Activated naive CD8-positive, alpha-beta T cell treated with anti-CD3 and anti-CD28 coated beads, Interleukin-2, amount 10 ng/mL, durations not matched to agents 7 days and 5 days (primary cell): ENCODE results near the gene AGMO. TPM values are rescaled to one million over a fixed set of nuclear protein-coding genes. Genes with fewer than 3 reads are reported as not detected.

ENCODE experiments used
- ATAC-seq: fragments of 150-1000 bp; cut with Tn5 transposase; one replicate; pipeline ENCODE4 v1.10.0; 2021; ENCODE audit warnings: low read depth, moderate library complexity
- POLR2A ChIA-PET: fragments of 350-600 bp; sonication (Branson Sonifier 250); formaldehyde crosslinking; loops from one replicate; lab custom pipeline; 2021; ENCODE audit warnings: antibody characterized with exemption; lab: Charles Lee
- DNase-seq: peaks from one replicate; pipeline ENCODE4 v3.0.0; 2021
- H3K27ac Mint-ChIP-seq: one replicate; pipeline ENCODE4 v1.8.0; 2022; ENCODE audit warnings: mild to moderate bottlenecking, mixed read lengths
- H3K27me3 Mint-ChIP-seq: one replicate; pipeline ENCODE4 v1.8.0; 2022; ENCODE audit warnings: mild to moderate bottlenecking, moderate library complexity, mixed read lengths
- H3K36me3 Mint-ChIP-seq: one replicate; pipeline ENCODE4 v1.8.0; 2021; ENCODE audit warnings: mild to moderate bottlenecking, mixed read lengths
- H3K4me1 Mint-ChIP-seq: one replicate; pipeline ENCODE4 v1.8.0; 2021; ENCODE audit warnings: mixed read lengths
- H3K4me3 Mint-ChIP-seq: one replicate; pipeline ENCODE4 v1.8.0; 2022; ENCODE audit warnings: mild to moderate bottlenecking, moderate library complexity, mixed read lengths
- H3K9me3 Mint-ChIP-seq: one replicate; pipeline ENCODE4 v1.8.0; 2021; ENCODE audit warnings: mixed read lengths
- total RNA-seq, 2 experiments: library from RNA; stranded (reverse); gene quantifications; one replicate each; pipeline ENCODE4 v1.2.3, GENCODE V29; 2021

The AGMO gene
- total RNA-seq, 2 experiments from 2014 or later, result not detected

- H3K27me3 Mint-ChIP-seq, result no peaks in the 10 kb centered on the region
- H3K27ac Mint-ChIP-seq, result no peak overlapping the region
- no peaks in the 10 kb centered on the region for H3K4me1 Mint-ChIP-seq
- ATAC-seq, result no peak
- H3K4me3 Mint-ChIP-seq, result no peak overlapping the region
- H3K36me3 Mint-ChIP-seq, result no peaks in the 10 kb centered on the region
- DNase-seq, result no peak
- peaks cover 4% of the 10 kb centered on the region for H3K9me3 Mint-ChIP-seq
- POLR2A ChIA-PET, result no interaction called here
These were observed 193.2 kb downstream of the AGMO start for GRCh38 chr7:15368653-15369052.

- ATAC-seq (no peak), DNase-seq (no peak)
- POLR2A ChIA-PET, result no interaction called here
- no peaks in the 10 kb centered on the region for H3K27me3 Mint-ChIP-seq
- H3K36me3 Mint-ChIP-seq, result no peaks in the 10 kb centered on the region
- no peak overlapping the region for H3K4me3 Mint-ChIP-seq
- H3K9me3 Mint-ChIP-seq, result peaks cover 5% of the 10 kb centered on the region
- no peaks in the 10 kb centered on the region for H3K4me1 Mint-ChIP-seq
- no peak overlapping the region for H3K27ac Mint-ChIP-seq
These were observed 193.9 kb downstream of the AGMO start for GRCh38 chr7:15367897-15368296.

DNA sequence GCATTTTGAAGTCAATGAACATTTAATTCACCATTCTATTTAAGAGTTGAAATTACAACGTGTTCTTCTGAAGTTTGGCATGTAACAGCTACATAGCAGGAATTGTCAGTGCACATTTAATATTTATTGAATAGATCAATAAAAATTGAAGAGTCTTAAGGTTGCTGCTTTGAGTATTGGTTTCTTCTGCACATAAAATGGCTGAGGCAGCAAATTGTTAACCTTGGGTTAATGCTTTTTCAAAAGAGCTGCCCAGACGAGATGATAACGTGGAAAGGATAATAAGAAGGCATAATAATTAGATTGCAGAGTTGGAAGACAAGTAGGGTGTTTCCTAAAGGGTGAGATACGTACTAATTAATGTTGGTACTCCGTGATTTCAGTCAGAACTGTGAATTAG lies 203.7 kb downstream of the AGMO start:
- Mint-ChIP-seq H3K27me3 (no peaks in the 10 kb centered on the region), H3K36me3 (no peaks in the 10 kb centered on the region), H3K4me1 (no peaks in the 10 kb centered on the region), H3K27ac (no peak overlapping the region), H3K9me3 (no peaks in the 10 kb centered on the region), H3K4me3 (no peak overlapping the region)
- POLR2A ChIA-PET, result no interaction called here
- no peak for DNase-seq
- no peak for ATAC-seq

GRCh38 chr7:15352421-15353206 lies 209.2 kb downstream of the AGMO start:
- Mint-ChIP-seq H3K27ac (no peak overlapping the region), H3K4me3 (no peak overlapping the region), H3K36me3 (no peaks in the 10 kb centered on the region), H3K4me1 (no peaks in the 10 kb centered on the region), H3K9me3 (no peaks in the 10 kb centered on the region), H3K27me3 (no peaks in the 10 kb centered on the region)
- ATAC-seq, result no peak
- DNase-seq, result no peak
- POLR2A ChIA-PET, result no interaction called here

- no peak overlapping the region for H3K4me3 Mint-ChIP-seq
- POLR2A ChIA-PET, result no interaction called here
- H3K9me3 Mint-ChIP-seq, result no peaks in the 10 kb centered on the region
- no peak for ATAC-seq
- H3K27me3 Mint-ChIP-seq, result no peaks in the 10 kb centered on the region
- H3K4me1 Mint-ChIP-seq, result no peaks in the 10 kb centered on the region
- DNase-seq, result no peak
- H3K36me3 Mint-ChIP-seq, result no peaks in the 10 kb centered on the region
- no peak overlapping the region for H3K27ac Mint-ChIP-seq
These were observed 216.6 kb downstream of the AGMO start for GRCh38 chr7:15345216-15345615.

DNA sequence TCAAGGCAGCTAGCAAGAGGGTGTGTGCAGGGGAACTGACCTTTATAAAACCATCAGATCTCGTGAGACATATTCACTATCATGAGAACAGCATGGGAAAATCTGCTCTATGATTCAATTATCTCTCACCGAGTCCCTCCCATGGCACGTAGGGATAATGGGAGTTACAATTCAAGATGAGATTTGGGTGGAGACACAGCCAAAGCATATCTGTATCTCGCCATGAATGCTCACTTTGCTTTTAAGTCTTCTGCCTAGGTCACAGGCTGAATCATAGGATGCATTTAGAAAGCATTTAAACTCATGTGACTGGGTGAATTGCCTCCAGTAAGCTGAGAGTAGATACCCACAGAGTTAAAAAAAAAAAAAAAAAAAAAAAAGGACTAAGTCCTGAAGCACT lies 220.0 kb downstream of the AGMO start:
- POLR2A ChIA-PET, result no interaction called here
- Mint-ChIP-seq H3K27me3 (no peaks in the 10 kb centered on the region), H3K9me3 (no peaks in the 10 kb centered on the region), H3K27ac (no peak overlapping the region), H3K36me3 (no peaks in the 10 kb centered on the region), H3K4me3 (no peak overlapping the region), H3K4me1 (no peaks in the 10 kb centered on the region)
- DNase-seq, result no peak
- ATAC-seq, result no peak

DNA sequence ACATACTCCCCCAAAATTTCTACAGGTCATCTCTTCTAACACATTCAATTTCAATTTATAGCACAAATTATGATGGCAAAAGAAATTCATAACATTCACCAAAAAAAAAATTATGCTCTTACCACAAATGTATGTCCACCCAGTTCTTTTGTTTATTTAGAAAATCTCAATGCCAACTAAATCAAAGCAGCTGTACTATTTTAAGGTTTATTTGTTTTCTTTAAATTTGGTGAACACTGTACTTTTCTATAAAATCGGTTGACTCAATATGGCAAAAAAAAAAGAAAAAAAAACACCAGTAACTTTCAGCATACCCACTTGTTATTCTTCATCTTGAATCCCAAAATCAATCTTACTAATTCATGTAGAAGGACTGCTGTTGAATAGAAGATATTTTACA lies 225.7 kb downstream of the AGMO start:
- H3K27me3 Mint-ChIP-seq, result no peaks in the 10 kb centered on the region
- POLR2A ChIA-PET, result no interaction called here
- no peak overlapping the region for H3K4me3 Mint-ChIP-seq
- ATAC-seq (no peak), DNase-seq (no peak)
- no peak overlapping the region for H3K27ac Mint-ChIP-seq
- no peaks in the 10 kb centered on the region for H3K36me3 Mint-ChIP-seq
- no peaks in the 10 kb centered on the region for H3K9me3 Mint-ChIP-seq
- no peaks in the 10 kb centered on the region for H3K4me1 Mint-ChIP-seq

DNA sequence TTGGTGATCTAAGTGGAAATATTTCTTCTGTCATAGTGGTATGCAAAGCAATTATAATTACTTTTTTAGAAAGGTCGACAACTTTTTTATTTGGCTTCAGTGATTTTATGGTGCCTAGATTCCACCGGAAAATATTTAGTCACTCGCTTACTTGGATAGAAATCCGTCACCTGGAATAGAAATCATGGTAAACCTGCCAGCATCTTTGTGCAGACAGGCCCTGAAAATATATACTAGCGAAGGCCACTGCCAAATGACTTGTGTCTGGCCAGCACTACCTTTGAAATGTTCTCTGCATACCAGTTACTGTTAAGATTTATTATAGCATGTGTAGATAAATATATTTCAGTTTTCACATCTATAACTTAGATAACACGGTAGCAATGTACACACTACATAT lies 226.4 kb downstream of the AGMO start:
- no peak overlapping the region for H3K4me3 Mint-ChIP-seq
- H3K9me3 Mint-ChIP-seq, result no peaks in the 10 kb centered on the region
- H3K27me3 Mint-ChIP-seq, result no peaks in the 10 kb centered on the region
- no peak overlapping the region for H3K27ac Mint-ChIP-seq
- DNase-seq (no peak), ATAC-seq (no peak)
- POLR2A ChIA-PET, result no interaction called here
- H3K36me3 Mint-ChIP-seq, result no peaks in the 10 kb centered on the region
- no peaks in the 10 kb centered on the region for H3K4me1 Mint-ChIP-seq

GRCh38 chr7:15334536-15335263 lies 227.1 kb downstream of the AGMO start:
- Mint-ChIP-seq H3K4me3 (no peak overlapping the region), H3K4me1 (no peaks in the 10 kb centered on the region), H3K27me3 (no peaks in the 10 kb centered on the region), H3K9me3 (no peaks in the 10 kb centered on the region), H3K27ac (no peak overlapping the region), H3K36me3 (no peaks in the 10 kb centered on the region)
- no peak for ATAC-seq
- no peak for DNase-seq
- POLR2A ChIA-PET, result no interaction called here

- POLR2A ChIA-PET, result no interaction called here
- H3K27ac Mint-ChIP-seq, result no peak overlapping the region
These were observed 228.9 kb downstream of the AGMO start for GRCh38 chr7:15332956-15333355.

DNA sequence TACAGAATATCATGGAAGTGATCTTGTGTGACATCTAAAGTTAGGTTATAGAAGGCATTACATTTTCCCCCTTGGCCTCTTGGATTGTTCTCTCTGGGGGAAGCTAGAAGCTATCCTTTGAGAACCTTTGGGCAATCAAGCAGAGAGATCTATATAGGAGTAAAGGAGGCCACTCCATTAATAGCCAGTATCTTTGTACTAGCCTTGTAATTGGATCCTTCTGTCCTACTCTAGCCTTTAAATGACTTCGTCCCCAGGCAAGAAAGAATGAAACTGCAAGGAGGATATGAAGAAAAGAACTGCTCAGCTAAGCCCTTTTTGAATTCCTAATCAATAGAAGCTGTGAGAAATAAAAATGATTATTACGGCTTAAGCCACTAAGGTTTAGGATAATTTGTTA lies 230.9 kb downstream of the AGMO start:
- H3K27ac Mint-ChIP-seq, result no peak overlapping the region
- no peaks in the 10 kb centered on the region for H3K36me3 Mint-ChIP-seq
- H3K27me3 Mint-ChIP-seq, result no peaks in the 10 kb centered on the region
- DNase-seq (no peak), ATAC-seq (no peak)
- H3K4me1 Mint-ChIP-seq, result no peaks in the 10 kb centered on the region
- no peaks in the 10 kb centered on the region for H3K9me3 Mint-ChIP-seq
- H3K4me3 Mint-ChIP-seq, result no peak overlapping the region
- POLR2A ChIA-PET, result no interaction called here

More at GRCh38 chr7:15332956-15333355, 228.9 kb downstream of the AGMO start:
- ATAC-seq (no peak), DNase-seq (no peak)
- Mint-ChIP-seq H3K4me3 (no peak overlapping the region), H3K27me3 (no peaks in the 10 kb centered on the region), H3K4me1 (no peaks in the 10 kb centered on the region), H3K9me3 (no peaks in the 10 kb centered on the region), H3K36me3 (no peaks in the 10 kb centered on the region)

DNA sequence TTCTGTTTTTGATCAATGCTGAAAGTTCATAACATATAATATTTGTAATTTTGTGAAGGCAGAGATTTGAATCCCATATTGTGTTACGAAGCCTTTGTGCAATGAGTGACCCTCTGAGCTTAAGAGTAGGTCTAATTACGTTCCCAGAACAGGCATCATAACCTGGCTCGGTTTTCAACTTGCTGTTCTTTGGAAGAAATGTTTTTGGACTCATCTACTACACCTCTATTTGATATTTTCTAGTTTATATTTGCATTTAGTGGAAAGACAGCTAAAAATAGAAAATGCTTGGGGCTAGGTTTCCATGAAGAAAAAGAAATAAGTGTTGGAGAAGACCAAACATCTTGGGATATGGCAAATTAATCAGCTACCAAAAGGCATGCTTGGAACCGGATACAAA lies 234.8 kb downstream of the AGMO start:
- H3K9me3 Mint-ChIP-seq, result no peaks in the 10 kb centered on the region
- H3K27ac Mint-ChIP-seq, result no peak overlapping the region
- ATAC-seq (no peak), DNase-seq (no peak)
- H3K4me1 Mint-ChIP-seq, result no peaks in the 10 kb centered on the region
- H3K27me3 Mint-ChIP-seq, result no peaks in the 10 kb centered on the region
- H3K4me3 Mint-ChIP-seq, result no peak overlapping the region
- POLR2A ChIA-PET, result no interaction called here
- H3K36me3 Mint-ChIP-seq, result no peaks in the 10 kb centered on the region

- Mint-ChIP-seq H3K9me3 (no peaks in the 10 kb centered on the region), H3K4me1 (no peaks in the 10 kb centered on the region), H3K27ac (no peak overlapping the region), H3K36me3 (no peaks in the 10 kb centered on the region), H3K27me3 (no peaks in the 10 kb centered on the region), H3K4me3 (no peak overlapping the region)
- POLR2A ChIA-PET, result no interaction called here
- ATAC-seq (no peak), DNase-seq (no peak)
These were observed 235.7 kb downstream of the AGMO start for GRCh38 chr7:15326044-15326644.

DNA sequence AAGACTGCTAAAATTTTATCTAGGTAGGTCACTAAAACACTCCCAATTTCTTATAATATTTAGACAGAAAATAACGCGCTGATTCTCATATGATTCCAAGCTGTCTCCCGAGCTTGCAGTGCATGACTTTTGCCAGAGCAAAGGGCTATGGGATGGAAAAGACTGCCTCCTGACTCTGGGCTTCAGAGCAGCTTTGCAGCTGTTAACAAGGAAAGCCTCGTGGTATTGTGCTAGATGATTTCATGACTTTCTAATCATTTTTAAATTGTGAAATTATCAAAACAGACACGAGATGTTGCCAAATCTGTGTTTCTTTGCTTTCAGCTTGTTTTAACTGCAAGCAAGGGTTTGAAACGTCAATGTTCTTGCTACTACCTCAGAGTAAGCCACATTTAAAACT lies 238.3 kb downstream of the AGMO start:
- Mint-ChIP-seq H3K27me3 (no peaks in the 10 kb centered on the region), H3K27ac (no peak overlapping the region), H3K4me3 (no peak overlapping the region), H3K9me3 (no peaks in the 10 kb centered on the region), H3K36me3 (no peaks in the 10 kb centered on the region), H3K4me1 (no peaks in the 10 kb centered on the region)
- ATAC-seq, result no peak
- no peak for DNase-seq
- POLR2A ChIA-PET, result no interaction called here
